OCI-LY1 (cell line): Measurements from ENCODE around the gene RASGEF1B.
A peak's percentile ranks its signal among the peaks of the same experiment; 100 is the strongest.

Source experiments
- H2AFZ ChIP-seq: fragments of 200-600 bp; sonication (generic), shearing (Covaris generic); 2 replicates; pipeline ENCODE4 v1.6.0; 2014; ENCODE audit warnings: antibody characterized with exemption, mild to moderate bottlenecking, low read length
- H3F3A ChIP-seq: fragments of 200-600 bp; sonication (generic), shearing (Covaris generic); 2 replicates; pipeline ENCODE4 v1.6.0; 2014; ENCODE audit warnings: mild to moderate bottlenecking, antibody characterized with exemption, low read length, moderate library complexity; ENCODE audit not compliant: insufficient read depth
- H3K27ac ChIP-seq: fragments of 200-600 bp; sonication (generic); 2 replicates; pipeline ENCODE4 v1.5.1; 2014; ENCODE audit warnings: low read length, mixed run types, mild to moderate bottlenecking, low read depth; ENCODE audit not compliant: poor library complexity, severe bottlenecking
- H3K27me3 ChIP-seq: fragments of 200-600 bp; sonication (generic); 2 replicates; pipeline ENCODE4 v1.6.0; 2014; ENCODE audit warnings: antibody characterized with exemption, mild to moderate bottlenecking, low read length, moderate library complexity; ENCODE audit not compliant: insufficient read depth
- H3K36me3 ChIP-seq: fragments of 200-600 bp; sonication (generic); 2 replicates; pipeline ENCODE4 v1.6.1; 2014; ENCODE audit warnings: mild to moderate bottlenecking, antibody characterized with exemption, low read length, moderate library complexity, mixed read lengths; ENCODE audit not compliant: insufficient read depth
- H3K4me1 ChIP-seq: fragments of 200-600 bp; sonication (generic); 2 replicates; pipeline ENCODE4 v1.5.1; 2014; ENCODE audit warnings: mild to moderate bottlenecking, low read length, moderate library complexity; ENCODE audit not compliant: insufficient read depth, severe bottlenecking
- H3K4me2 ChIP-seq: fragments of 200-600 bp; sonication (generic), shearing (Covaris generic); 2 replicates; pipeline ENCODE4 v1.6.1; 2014; ENCODE audit warnings: low read length
- H3K4me3 ChIP-seq: fragments of 200-600 bp; sonication (generic); 2 replicates; pipeline ENCODE4 v1.5.1; 2014; ENCODE audit warnings: low read length, low read depth, mild to moderate bottlenecking, mixed read lengths; ENCODE audit not compliant: poor library complexity, severe bottlenecking
- H3K79me2 ChIP-seq: fragments of 200-600 bp; shearing (Covaris generic); 2 replicates; pipeline ENCODE4 v1.6.1; 2016; ENCODE audit warnings: mixed run types, low read length, mixed read lengths; ENCODE audit not compliant: insufficient read depth
- H3K9ac ChIP-seq: fragments of 200-600 bp; sonication (generic), shearing (Covaris generic); 2 replicates; pipeline ENCODE4 v1.6.1; 2014; ENCODE audit warnings: mild to moderate bottlenecking, low read length, mixed read lengths
- H3K9me2 ChIP-seq: fragments of 200-600 bp; sonication (generic), shearing (Covaris generic); 2 replicates; pipeline ENCODE4 v1.6.1; 2014; ENCODE audit warnings: low read depth, mild to moderate bottlenecking, low read length, mixed read lengths
- H3K9me3 ChIP-seq: fragments of 200-600 bp; shearing (Covaris generic); 2 replicates; pipeline ENCODE4 v1.6.1; 2014; ENCODE audit warnings: low read length, mixed read lengths
- H4K20me1 ChIP-seq: fragments of 200-600 bp; sonication (generic), shearing (Covaris generic); 2 replicates; pipeline ENCODE4 v1.6.0; 2016; ENCODE audit warnings: mild to moderate bottlenecking, low read length; ENCODE audit not compliant: insufficient read depth
- EZH2 ChIP-seq: fragments of 200-600 bp; sonication (generic), shearing (Covaris generic); IDR thresholded peaks from 2 replicates; pipeline ENCODE4 v1.8.0; 2017; ENCODE audit warnings: borderline replicate concordance, mixed run types, mild to moderate bottlenecking, antibody characterized with exemption, low read length, moderate library complexity, mixed read lengths
- TF ChIP-seq, protein P1 (sequence below): fragments of 200-600 bp; sonication (generic), shearing (Covaris generic); IDR thresholded peaks from 2 replicates; pipeline ENCODE4 v1.5.1; 2017; ENCODE audit warnings: mild to moderate bottlenecking, antibody characterized with exemption, low read length, moderate library complexity, mixed read lengths

Gene RASGEF1B

DNA sequence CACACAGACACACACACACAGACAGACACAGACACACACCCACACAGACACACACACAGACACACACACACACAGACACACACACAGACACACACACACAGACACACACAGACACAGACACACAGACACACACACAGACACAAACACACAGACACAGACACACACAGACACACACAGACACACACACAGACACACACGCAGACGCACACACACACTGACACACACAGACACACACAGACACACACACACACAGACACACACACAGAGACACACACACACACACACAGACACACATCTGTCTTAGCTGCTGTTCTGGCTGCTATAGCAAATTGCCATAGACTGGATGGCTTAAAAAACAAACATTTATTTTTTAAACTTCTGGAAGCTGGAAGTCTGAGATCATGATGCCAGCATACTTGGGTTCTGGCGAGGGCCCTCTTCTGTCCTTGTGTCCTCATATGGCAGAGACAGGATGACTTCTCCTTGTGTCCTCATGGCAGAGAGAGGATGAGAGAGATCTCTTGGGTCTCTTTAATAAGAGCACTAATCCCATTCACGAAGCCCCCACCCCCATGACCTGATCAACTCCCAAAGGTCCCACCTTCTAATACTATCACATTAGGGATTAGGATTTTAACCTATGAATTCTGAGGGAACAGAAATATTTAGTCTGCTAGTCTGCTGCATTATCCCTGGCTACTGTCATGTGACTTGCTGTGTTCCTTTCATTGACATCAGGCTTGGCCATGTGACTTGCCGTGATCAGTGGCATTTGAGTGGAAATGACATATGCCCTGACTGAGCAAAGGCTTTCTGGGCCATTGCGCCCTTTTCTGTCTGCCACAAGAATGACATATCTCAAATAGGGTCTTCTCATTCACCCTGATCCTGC, 32.7 kb upstream of the RASGEF1B start:
- H3K9me2 ChIP-seq: no peaks in the 10 kb centered on the region
- peak overlapping the region; percentile 51; the same call in 1 of the 2 replicates for H3K4me2 ChIP-seq
- H3K9me3 ChIP-seq: no peaks in the 10 kb centered on the region
- no peaks in the 10 kb centered on the region for H3F3A ChIP-seq
- H3K36me3 ChIP-seq: no peaks in the 10 kb centered on the region
- H3K4me3 ChIP-seq: no peak overlapping the region
- no peak overlapping the region; the same call in 1 of the 2 replicates for H2AFZ ChIP-seq
- no peaks in the 10 kb centered on the region for H3K79me2 ChIP-seq
- H3K27ac ChIP-seq: peak overlapping the region; percentile 68
- no peaks in the 10 kb centered on the region for H3K27me3 ChIP-seq
- H3K4me1 ChIP-seq: peaks cover 83% of the 10 kb centered on the region
- H4K20me1 ChIP-seq: no peaks in the 10 kb centered on the region
- TF ChIP-seq, protein P1, sequence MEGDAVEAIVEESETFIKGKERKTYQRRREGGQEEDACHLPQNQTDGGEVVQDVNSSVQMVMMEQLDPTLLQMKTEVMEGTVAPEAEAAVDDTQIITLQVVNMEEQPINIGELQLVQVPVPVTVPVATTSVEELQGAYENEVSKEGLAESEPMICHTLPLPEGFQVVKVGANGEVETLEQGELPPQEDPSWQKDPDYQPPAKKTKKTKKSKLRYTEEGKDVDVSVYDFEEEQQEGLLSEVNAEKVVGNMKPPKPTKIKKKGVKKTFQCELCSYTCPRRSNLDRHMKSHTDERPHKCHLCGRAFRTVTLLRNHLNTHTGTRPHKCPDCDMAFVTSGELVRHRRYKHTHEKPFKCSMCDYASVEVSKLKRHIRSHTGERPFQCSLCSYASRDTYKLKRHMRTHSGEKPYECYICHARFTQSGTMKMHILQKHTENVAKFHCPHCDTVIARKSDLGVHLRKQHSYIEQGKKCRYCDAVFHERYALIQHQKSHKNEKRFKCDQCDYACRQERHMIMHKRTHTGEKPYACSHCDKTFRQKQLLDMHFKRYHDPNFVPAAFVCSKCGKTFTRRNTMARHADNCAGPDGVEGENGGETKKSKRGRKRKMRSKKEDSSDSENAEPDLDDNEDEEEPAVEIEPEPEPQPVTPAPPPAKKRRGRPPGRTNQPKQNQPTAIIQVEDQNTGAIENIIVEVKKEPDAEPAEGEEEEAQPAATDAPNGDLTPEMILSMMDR: no peak
- no peak for TF ChIP-seq EZH2
- peak overlapping the region; percentile 27; the same call in 1 of the 2 replicates for H3K9ac ChIP-seq

DNA sequence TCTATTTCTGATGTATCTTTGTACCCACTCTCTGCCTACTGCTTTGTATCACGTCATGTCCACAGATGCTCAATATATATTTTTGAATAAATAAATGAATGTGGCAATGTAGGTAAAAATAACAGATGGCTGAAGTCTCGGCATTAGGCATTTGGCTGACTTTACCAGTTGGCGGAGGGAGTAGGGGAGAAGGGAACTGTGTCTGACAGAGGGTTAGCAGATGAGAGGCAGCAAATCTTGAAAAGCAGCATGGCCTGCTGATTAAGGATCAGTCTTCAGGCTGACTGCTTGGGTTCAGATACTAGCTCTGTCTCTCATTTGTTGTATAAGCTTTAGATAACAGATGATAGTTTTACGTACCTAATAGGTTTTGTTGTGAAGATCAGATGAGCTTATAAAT, 31.9 kb upstream of the RASGEF1B start:
- Histone ChIP-seq H3K27me3 (no peaks in the 10 kb centered on the region), H3K9ac (no peak overlapping the region), H3K4me2 (no peak overlapping the region), H3K27ac (peak overlapping the region; percentile 68), H3K36me3 (no peaks in the 10 kb centered on the region), H4K20me1 (no peaks in the 10 kb centered on the region), H3F3A (no peaks in the 10 kb centered on the region), H3K79me2 (no peaks in the 10 kb centered on the region), H3K4me3 (no peak overlapping the region), H3K9me3 (no peaks in the 10 kb centered on the region), H3K4me1 (peaks cover 83% of the 10 kb centered on the region), H2AFZ (no peak overlapping the region), H3K9me2 (no peaks in the 10 kb centered on the region)
- TF ChIP-seq, protein P1: no peak
- TF ChIP-seq EZH2: no peak

DNA sequence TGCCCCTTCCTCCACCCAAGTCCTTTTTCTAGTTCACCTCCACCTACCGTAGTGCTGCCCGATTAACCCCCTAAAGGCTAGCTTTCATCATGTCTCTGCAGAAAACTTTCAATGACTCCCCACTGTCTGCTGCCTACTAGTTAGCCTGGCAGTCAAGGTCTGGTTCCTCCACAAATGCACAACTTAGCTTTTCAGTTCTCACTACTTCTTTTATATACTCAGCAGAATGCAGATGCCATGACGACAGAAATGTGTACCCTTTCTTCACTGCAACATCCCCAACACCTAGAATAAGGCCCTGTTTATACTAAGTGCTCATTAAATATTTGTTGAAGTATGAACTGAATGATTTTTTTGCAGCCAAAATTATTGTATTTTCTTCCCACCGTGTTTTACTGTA, 30.9 kb upstream of the RASGEF1B start:
- no peaks in the 10 kb centered on the region for H4K20me1 ChIP-seq
- H3K36me3 ChIP-seq: no peaks in the 10 kb centered on the region
- no peaks in the 10 kb centered on the region for H3F3A ChIP-seq
- peak overlapping the region; percentile 26 for H3K27ac ChIP-seq
- H3K27me3 ChIP-seq: no peaks in the 10 kb centered on the region
- no peaks in the 10 kb centered on the region for H3K79me2 ChIP-seq
- no peak overlapping the region for H3K4me3 ChIP-seq
- no peak overlapping the region for H3K4me2 ChIP-seq
- H2AFZ ChIP-seq: no peak overlapping the region
- no peaks in the 10 kb centered on the region for H3K9me3 ChIP-seq
- H3K9ac ChIP-seq: no peak overlapping the region
- TF ChIP-seq EZH2: no peak
- TF ChIP-seq, protein P1: no peak
- H3K9me2 ChIP-seq: no peaks in the 10 kb centered on the region
- peaks cover 79% of the 10 kb centered on the region for H3K4me1 ChIP-seq
